K562 (cell line): ENCODE measurements around the gene CCDC9. TPM values are rescaled to one million over a fixed set of nuclear protein-coding genes. Genes with fewer than 3 reads are reported as not detected.

Experiments
- CHD1 ChIP-seq: fragments of 200-600 bp; sonication (generic); IDR thresholded peaks from one replicate; pipeline ENCODE4 v1.6.1; 2012; ENCODE audit warnings: mild to moderate bottlenecking, moderate library complexity, low read length, inconsistent platforms
- CXXC5 ChIP-seq: fragments of 250-450 bp; sonication (Bioruptor Pico); IDR thresholded peaks from 2 replicates; pipeline ENCODE4 v1.8.0; 2022; ENCODE audit warnings: inconsistent platforms, mild to moderate bottlenecking, moderate library complexity
- DDX20 ChIP-seq: fragments of 450-650 bp; IDR thresholded peaks from 2 replicates; pipeline ENCODE4 v1.6.1; 2016; ENCODE audit warnings: missing genetic modification characterization, low read depth, mild to moderate bottlenecking, missing compliant biosample characterization, moderate library complexity
- NCOA2 ChIP-seq, 2 experiments: fragments of 450-650 bp; IDR thresholded peaks; 2 replicates each; pipeline ENCODE4 v1.6.1; 2018; ENCODE audit warnings: mild to moderate bottlenecking in 2 of 2, moderate library complexity in 1 of 2; ENCODE audit not compliant: partially characterized antibody in 2 of 2
- NFYB ChIP-seq: IDR thresholded peaks from 2 replicates; pipeline ENCODE4 v1.6.1; 2011; ENCODE audit warnings: mild to moderate bottlenecking, moderate library complexity; ENCODE audit not compliant: insufficient read length; ENCODE audit errors: extremely low read depth
- POLR3G ChIP-seq: IDR thresholded peaks from 2 replicates; pipeline ENCODE4 v1.6.1; 2011; ENCODE audit not compliant: insufficient read length, insufficient replicate concordance; ENCODE audit errors: extremely low read depth
- SAP30 ChIP-seq: fragments of 200-600 bp; sonication (generic); IDR thresholded peaks from 2 replicates; pipeline ENCODE4 v1.6.1; 2012; ENCODE audit warnings: borderline replicate concordance, low read depth, mild to moderate bottlenecking, moderate library complexity, low read length, control low read depth, inconsistent platforms; ENCODE audit not compliant: insufficient read depth, poor library complexity, severe bottlenecking
- SOX6 ChIP-seq: fragments of 450-650 bp; IDR thresholded peaks from 2 replicates; pipeline ENCODE4 v1.6.1; 2014; ENCODE audit warnings: mild to moderate bottlenecking
- TBP ChIP-seq: optimal IDR thresholded peaks from 2 replicates; pipeline ENCODE3; 2011; ENCODE audit warnings: low read depth, low read length, improper control_type of control experiment
- TGIF2 ChIP-seq: sonication (generic); formaldehyde crosslinking; IDR thresholded peaks from 2 replicates; pipeline ENCODE4 v1.8.1; 2022; ENCODE audit warnings: mild to moderate bottlenecking, missing genetic modification reagents, moderate library complexity
- XRCC5 ChIP-seq: fragments of 200-400 bp; formaldehyde crosslinking; IDR thresholded peaks from 2 replicates; pipeline ENCODE4 v1.6.1; 2017; ENCODE audit warnings: low read depth, mild to moderate bottlenecking, low read length
- ZNF175 ChIP-seq: fragments of 200-800 bp; sonication (Bioruptor generic); IDR thresholded peaks from 2 replicates; pipeline ENCODE4 v1.6.1; 2016; ENCODE audit warnings: low read depth, mild to moderate bottlenecking, missing genetic modification characterization, missing compliant biosample characterization
- ZNF445 ChIP-seq: fragments of 250-450 bp; sonication (Bioruptor Pico); IDR thresholded peaks from 2 replicates; pipeline ENCODE4 v1.4.0; 2020; ENCODE audit warnings: low read depth, mild to moderate bottlenecking, moderate library complexity
- ZNF507 ChIP-seq: conservative IDR thresholded peaks from 2 replicates; pipeline ENCODE4 v1.6.1; 2017; ENCODE audit warnings: missing genetic modification characterization, missing compliant biosample characterization
- ZNF57 ChIP-seq: fragments of 450-650 bp; formaldehyde crosslinking; IDR thresholded peaks from 2 replicates; pipeline ENCODE4 v1.4.0; 2020; ENCODE audit warnings: mild to moderate bottlenecking, moderate library complexity
- ZNF76 ChIP-seq: fragments of 250-450 bp; sonication (Bioruptor Pico); IDR thresholded peaks from 2 replicates; pipeline ENCODE4 v1.4.0; 2020; ENCODE audit warnings: mild to moderate bottlenecking, moderate library complexity, borderline replicate concordance
- polyA plus RNA-seq, 8 experiments: library from polyadenylated mRNA; depleted of rRNA in 4 of 8; stranded (reverse) in 5 of 8; unstranded in 3 of 8; fragments of >200 nt; fragmentation: Nextera tagmentation in 2 of 8; fragmentation: Illumina TruSeq in 1 of 8; extraction: Ambion mirVana in 2 of 8; extraction: Trizol in 1 of 8; gene quantifications; 2 replicates each; pipeline versions ENCODE4 v1.2.1 to v1.2.3, GENCODE V29; 2011 to 2014; ENCODE audit warnings: inconsistent platforms in 1 of 8, missing spikeins in 1 of 8
- total RNA-seq, 7 experiments: library from RNA; depleted of rRNA in 6 of 7; stranded (reverse); fragments of >200 nt in 6 of 7; fragmentation: Illumina TruSeq in 2 of 7; extraction: Trizol in 2 of 7; gene quantifications; 2 replicates each; pipeline versions ENCODE4 v1.2.1 to v1.2.3, GENCODE V29; 2011 to 2021; ENCODE audit warnings: low replicate concordance in 1 of 7
- TF ChIP-seq, protein P1 (sequence below): fragments of 250-450 bp; sonication (Bioruptor Pico); IDR thresholded peaks from 2 replicates; pipeline ENCODE4 v1.5.1; 2021; ENCODE audit warnings: mild to moderate bottlenecking
- TF ChIP-seq, protein P2 (sequence below): fragments of 450-650 bp; formaldehyde crosslinking; IDR thresholded peaks from 2 replicates; pipeline ENCODE4 v1.4.0; 2020; ENCODE audit warnings: mild to moderate bottlenecking, moderate library complexity
- TF ChIP-seq, protein P3 (sequence below): fragments of 450-650 bp; IDR thresholded peaks from 2 replicates; pipeline ENCODE4 v1.6.1; 2016; ENCODE audit warnings: antibody characterized with exemption
- TF ChIP-seq, protein P4 (sequence below): sonication (generic); formaldehyde crosslinking; IDR thresholded peaks from 2 replicates; pipeline ENCODE4 v1.8.0; 2022; ENCODE audit warnings: mild to moderate bottlenecking, missing genetic modification reagents

CCDC9 gene
- total and polyA plus RNA-seq, 9 of the 15 experiments (the other 6 are each of a cell fraction or from before 2014, with no cell fraction given): 0.23 to 38.6 (median 8.4) TPM

DNA sequence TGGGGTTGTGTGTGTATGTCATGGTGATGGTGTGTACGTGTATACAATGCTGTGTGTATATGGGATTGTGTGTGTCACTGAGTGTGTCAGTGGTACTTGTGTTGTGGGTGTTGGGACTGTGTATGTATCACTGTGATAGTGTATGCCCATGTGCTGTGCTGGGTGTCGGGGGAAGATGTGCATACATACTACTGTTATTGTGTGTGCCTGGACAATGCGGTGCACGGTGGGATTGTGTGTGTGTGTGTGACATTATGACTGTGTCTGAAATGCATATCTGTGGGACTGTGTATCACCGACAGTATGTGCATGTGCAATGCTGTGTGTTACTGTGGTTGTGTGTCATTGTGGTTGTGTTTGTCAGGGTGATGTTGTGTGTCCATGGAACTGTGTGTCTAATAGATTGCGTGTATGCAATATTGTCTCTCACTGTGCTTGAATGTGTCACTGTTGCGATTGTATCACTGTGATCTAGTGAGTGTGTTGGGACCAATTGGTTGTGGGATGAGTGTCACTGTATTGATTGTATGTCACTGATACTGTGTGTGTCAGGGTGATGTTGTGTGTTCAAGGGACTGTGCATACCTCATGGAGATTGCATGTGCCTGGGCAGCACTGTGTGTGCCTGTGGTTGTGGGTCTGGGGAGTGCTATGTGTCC is 14.3 kb upstream of the CCDC9 start (continued):
- TF ChIP-seq, protein P1, sequence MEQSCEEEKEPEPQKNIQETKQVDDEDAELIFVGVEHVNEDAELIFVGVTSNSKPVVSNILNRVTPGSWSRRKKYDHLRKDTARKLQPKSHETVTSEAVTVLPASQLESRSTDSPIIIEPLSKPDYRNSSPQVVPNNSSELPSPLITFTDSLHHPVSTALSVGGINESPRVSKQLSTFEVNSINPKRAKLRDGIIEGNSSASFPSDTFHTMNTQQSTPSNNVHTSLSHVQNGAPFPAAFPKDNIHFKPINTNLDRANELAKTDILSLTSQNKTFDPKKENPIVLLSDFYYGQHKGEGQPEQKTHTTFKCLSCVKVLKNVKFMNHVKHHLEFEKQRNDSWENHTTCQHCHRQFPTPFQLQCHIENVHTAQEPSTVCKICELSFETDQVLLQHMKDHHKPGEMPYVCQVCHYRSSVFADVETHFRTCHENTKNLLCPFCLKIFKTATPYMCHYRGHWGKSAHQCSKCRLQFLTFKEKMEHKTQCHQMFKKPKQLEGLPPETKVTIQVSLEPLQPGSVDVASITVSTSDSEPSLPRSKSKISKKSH (CRISPR knock-in tag): no peak
- TF ChIP-seq CXXC5 (CRISPR knock-in tag) (no peak), ZNF507 (tag) (no peak), ZNF445 (CRISPR knock-in tag) (no peak), ZNF57 (CRISPR knock-in tag) (no peak), SOX6 (no peak), ZNF76 (CRISPR knock-in tag) (no peak), NFYB (no peak), CHD1 (no peak), TBP (no peak), XRCC5 (no peak), ZNF175 (no peak), DDX20 (tag) (no peak), NCOA2 (IDR thresholded peaks at IDR 0.05; ENCODE audit: partially characterized antibody in 2 of 2) (peak in 1 of 2 experiments; percentile 7), TGIF2 (CRISPR knock-in tag) (no peak), POLR3G (no peak), SAP30 (no peak)
- TF ChIP-seq, protein P2, sequence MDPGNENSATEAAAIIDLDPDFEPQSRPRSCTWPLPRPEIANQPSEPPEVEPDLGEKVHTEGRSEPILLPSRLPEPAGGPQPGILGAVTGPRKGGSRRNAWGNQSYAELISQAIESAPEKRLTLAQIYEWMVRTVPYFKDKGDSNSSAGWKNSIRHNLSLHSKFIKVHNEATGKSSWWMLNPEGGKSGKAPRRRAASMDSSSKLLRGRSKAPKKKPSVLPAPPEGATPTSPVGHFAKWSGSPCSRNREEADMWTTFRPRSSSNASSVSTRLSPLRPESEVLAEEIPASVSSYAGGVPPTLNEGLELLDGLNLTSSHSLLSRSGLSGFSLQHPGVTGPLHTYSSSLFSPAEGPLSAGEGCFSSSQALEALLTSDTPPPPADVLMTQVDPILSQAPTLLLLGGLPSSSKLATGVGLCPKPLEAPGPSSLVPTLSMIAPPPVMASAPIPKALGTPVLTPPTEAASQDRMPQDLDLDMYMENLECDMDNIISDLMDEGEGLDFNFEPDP: no peak
- TF ChIP-seq, protein P3, sequence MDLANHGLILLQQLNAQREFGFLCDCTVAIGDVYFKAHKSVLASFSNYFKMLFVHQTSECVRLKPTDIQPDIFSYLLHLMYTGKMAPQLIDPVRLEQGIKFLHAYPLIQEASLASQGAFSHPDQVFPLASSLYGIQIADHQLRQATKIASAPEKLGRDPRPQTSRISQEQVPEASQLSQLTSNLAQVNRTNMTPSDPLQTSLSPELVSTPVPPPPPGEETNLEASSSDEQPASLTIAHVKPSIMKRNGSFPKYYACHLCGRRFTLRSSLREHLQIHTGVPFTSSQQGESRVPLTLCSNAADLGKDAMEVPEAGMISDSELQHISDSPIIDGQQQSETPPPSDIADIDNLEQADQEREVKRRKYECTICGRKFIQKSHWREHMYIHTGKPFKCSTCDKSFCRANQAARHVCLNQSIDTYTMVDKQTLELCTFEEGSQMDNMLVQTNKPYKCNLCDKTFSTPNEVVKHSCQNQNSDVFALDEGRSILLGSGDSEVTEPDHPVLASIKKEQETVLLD: no peak
- TF ChIP-seq, protein P4, sequence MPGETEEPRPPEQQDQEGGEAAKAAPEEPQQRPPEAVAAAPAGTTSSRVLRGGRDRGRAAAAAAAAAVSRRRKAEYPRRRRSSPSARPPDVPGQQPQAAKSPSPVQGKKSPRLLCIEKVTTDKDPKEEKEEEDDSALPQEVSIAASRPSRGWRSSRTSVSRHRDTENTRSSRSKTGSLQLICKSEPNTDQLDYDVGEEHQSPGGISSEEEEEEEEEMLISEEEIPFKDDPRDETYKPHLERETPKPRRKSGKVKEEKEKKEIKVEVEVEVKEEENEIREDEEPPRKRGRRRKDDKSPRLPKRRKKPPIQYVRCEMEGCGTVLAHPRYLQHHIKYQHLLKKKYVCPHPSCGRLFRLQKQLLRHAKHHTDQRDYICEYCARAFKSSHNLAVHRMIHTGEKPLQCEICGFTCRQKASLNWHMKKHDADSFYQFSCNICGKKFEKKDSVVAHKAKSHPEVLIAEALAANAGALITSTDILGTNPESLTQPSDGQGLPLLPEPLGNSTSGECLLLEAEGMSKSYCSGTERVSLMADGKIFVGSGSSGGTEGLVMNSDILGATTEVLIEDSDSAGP (CRISPR knock-in tag): 0 out of 2 replicates have a peak, but pooled peaks have one; percentile 16
